HG03108 (cell line): ENCODE data around the gene EIF2B2.
"Not testable (repeated sequence)": the region's sequence is repeated elsewhere in the genome, so short reads cannot be mapped to it uniquely, and the experiment has no call there.

Experiments
- ATAC-seq: cut with Tn5 transposase; IDR thresholded peaks from one replicate; pipeline ENCODE4 v1.9.1; 2021; ENCODE audit warnings: moderate library complexity; ENCODE audit not compliant: unreplicated experiment

EIF2B2 gene

DNA sequence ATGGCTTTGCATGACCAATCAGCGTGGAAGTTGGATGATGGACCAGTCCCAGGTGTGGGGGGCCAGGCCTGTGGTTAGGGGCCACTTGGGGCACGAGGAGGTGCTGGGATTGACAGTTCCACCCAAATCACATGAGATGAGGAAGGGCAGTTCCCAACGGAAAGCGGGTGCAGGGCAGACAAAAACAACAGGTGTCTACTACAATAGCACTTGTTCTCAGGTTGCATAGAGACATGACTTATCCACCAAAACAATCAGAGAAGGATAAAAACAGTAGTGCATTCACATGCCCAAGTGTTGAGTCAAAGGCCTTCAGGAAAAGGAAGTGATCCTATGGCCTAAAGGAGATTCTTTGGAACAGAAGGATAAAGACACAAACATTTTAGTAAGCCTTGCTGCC is 14.6 kb upstream of the EIF2B2 start:
- ATAC-seq, result no peak

DNA sequence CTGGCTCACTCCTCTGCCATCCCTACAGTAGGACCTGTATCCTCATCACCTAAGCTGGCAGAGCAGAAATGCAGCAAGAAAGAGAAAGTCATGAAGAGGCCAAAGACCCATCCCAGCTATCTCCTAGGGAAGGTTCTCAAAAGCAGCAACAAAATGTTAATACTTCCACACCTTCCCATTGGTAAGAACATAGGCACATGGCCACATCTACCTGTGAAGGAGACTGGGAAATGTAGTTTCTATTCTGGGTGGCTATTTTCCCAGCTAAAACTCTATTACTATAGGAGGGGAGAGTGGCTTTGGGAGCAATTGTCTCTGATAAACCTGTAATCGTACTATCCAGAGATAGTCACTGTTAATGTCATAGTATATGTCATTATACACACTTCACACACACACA is 13.7 kb upstream of the EIF2B2 start:
- ATAC-seq, result no peak

- ATAC-seq, result not testable (repeated sequence)
Measured at GRCh38 chr14:74994182-74994581, 8.5 kb upstream of the EIF2B2 start.

DNA sequence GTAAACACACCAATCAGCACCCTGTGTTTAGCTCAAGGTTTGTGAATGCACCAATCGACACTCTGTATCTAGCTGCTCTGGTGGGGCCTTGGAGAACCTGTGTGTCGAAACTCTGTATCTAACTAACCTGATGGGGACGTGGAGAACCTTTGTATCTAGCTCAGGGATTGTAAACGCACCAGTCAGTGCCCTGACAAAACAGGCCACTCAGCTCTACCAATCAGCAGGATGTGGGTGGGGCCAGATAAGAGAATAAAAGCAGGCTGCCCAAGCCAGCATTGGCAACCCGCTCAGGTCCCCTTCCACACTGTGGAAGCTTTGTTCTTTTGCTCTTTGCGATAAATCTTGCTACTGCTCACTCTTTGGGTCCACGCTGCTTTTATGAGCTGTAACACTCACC is 6.9 kb upstream of the EIF2B2 start:
- not testable (repeated sequence) for ATAC-seq

DNA sequence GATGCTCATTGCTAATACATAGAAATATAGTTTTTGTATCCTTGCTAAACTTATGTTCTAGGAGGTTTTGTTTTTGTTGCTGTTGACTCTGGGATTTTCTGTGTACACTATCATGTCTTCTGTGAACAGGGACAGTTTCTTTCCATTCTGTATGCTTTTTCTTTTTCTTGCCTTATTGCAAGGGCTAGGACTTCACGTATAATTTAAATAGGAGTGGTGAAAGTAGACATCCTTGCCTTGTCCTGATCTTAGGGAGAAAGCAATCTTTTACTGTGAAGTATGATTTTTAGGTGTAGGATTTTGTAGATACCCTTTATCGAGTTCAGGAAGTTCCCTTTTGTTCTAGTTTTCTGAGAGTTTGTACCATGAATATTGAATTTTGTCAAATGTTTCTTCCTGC is 1.5 kb upstream of the EIF2B2 start:
- ATAC-seq, result no peak

GRCh38 chr14:75001899-75002298 is 822 bp upstream of the EIF2B2 start:
- ATAC-seq, result no peak

DNA sequence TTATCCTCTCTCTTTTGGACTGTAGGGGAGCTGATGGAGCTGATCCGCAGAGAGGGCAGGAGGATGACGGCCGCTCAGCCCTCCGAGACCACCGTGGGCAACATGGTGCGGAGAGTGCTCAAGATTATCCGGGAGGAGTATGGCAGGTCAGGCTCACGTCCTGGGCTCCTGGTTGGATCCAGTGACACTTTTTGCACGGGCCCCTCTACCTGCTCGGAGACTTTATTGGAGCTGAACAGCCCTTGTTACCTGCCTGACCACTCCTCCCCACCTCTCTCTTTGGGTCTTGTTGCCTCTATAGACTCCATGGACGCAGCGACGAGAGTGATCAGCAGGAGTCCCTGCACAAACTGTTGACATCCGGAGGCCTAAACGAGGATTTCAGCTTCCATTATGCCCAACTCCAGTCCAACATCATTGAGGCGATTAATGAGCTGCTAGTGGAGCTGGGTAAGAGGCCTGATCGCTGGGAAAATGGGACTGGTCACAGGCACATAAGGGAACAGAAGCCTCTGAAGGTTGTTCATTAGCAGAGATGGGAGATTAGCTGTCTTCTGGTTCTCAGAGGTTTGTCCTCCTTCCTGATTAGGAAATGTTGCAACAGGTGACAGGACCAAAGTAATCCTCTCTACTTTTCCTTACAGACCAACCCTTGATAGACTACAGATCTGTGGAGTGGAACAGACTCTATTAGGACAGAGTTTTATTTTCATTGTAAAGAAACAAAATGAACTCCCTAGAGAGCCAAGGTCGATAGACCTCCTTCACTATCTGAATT is 718 bp downstream of the EIF2B2 start:
- ATAC-seq, result no peak

DNA sequence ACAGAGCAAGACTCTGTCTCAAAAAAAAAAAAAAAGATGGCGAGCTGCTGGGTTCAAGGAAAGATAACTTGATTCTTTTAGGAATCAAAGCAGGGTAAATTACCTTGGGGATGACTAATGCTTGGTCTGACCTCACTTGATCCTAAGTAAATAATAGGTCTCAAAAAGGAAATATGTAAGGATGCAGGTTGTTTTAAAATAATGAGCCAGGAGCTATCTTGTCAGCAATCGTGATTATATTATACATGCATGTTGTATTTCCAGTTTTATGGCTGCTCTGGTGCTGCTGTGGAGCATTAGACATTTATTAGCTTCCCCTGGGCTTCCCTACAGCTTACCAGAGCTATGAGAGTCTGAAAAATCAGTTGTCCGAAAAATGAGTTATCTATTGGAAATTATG is 2.6 kb downstream of the EIF2B2 start:
- no peak for ATAC-seq

GRCh38 chr14:75009176-75009575 is 6.5 kb downstream of the EIF2B2 start:
- ATAC-seq, result no peak

GRCh38 chr14:75010472-75011093 is 7.9 kb downstream of the EIF2B2 start:
- ATAC-seq, result no peak

GRCh38 chr14:75011356-75011994 is 8.8 kb downstream of the EIF2B2 start:
- ATAC-seq, result no peak

GRCh38 chr14:75013290-75013689 is 10.6 kb downstream of the EIF2B2 start:
- no peak for ATAC-seq

DNA sequence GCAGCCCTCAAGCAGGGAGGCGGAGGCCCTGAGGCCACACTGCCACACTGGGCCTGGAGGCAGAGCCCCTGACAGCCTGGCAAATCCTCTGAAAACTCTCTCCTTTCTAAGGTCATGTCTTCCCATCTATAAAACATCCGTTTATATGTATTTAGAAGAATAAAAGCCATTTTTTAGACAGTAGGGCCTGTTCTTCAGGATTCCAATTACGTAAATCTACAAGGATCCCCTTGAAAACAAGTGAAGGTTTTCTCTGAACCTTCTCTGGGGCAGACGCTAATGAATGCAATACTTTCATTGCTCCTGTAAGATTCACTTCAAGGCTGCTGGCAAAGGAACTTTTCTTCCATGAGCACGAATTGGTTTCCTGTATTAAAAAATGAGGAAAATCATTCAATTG is 12.8 kb downstream of the EIF2B2 start:
- ATAC-seq, result no peak

GRCh38 chr14:75016815-75017214 is 14.1 kb downstream of the EIF2B2 start:
- ATAC-seq, result no peak

- no peak for ATAC-seq
Measured at GRCh38 chr14:75018694-75019093, 16.0 kb downstream of the EIF2B2 start.

DNA sequence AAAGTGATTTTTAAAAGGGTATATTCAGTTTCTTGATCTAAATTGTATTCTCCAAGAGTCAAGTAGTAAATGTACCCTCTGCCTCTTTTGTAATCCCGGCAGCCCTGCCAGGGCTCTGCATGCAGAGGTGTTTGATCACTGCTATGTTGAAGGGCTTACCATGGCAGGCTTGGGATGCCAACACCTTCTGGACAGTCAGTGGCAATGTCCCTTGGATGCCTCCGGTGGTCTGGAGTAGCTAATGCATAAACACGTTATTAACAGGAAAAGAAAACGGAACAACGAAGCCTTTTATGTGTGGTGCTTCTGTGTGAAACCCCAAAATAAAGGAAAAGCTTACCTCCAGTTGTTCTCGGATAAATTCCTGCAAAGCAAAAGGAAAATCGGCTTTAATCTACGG is 19.9 kb downstream of the EIF2B2 start:
- no peak for ATAC-seq

DNA sequence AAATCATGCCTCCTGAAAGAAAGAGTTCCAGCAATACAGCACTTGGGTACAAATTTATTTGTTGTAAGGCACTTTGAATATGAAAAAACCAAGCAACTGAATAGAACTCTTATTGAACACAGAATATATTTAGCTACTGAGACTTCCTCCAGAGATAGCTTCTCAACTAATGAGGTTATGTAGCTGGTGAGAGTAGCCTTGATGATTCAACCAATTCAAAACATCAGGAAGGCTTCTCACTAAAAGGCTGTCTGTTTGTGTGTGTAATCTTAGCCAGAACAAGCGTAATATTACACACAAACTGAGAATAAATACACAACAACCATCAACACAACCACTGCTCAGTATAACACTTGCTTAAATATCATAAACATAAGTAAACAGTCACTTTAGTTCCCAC is 20.4 kb downstream of the EIF2B2 start:
- no peak for ATAC-seq

DNA sequence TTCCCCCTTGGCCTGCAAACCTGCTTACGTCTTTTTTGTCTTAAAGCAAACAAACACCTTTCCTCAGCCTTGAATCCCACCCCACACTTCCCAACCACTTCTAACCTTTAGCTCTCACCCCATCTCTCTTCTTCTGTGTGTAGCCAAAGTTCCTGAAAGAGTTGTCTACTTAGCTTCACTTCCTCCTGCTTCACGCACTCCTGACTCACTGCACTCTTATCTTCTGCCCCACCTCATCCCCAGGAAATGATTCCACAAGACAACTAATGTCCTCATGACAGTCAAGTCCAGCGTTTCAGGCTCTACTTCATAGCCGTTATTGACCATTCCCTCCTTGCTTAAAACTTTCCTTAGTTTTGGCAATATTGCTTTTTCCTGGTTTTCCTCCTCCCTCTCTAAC is 22.4 kb downstream of the EIF2B2 start:
- ATAC-seq, result no peak

DNA sequence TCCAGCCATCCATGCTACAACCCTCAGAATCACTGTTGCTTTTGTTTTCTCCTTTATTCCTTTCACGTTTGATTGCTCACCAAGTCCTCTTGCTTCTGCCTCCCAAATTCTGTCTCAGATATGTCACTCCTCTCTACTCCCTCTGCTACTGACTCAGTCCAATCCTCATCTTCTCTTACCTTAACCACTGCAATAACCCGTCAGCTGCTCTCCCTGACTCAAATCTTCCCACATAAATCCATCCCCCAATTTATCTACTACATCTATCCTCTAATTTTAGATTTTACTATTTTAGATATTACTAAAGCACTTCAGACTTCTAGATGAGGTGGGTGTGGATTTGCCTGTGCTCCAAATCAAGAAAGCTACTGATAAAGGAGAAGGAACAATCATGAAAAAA is 23.2 kb downstream of the EIF2B2 start:
- no peak for ATAC-seq

- no peak for ATAC-seq
Measured at GRCh38 chr14:75030147-75030546, 27.4 kb downstream of the EIF2B2 start.

- no peak for ATAC-seq
Measured at GRCh38 chr14:75032939-75033338, 30.2 kb downstream of the EIF2B2 start.

DNA sequence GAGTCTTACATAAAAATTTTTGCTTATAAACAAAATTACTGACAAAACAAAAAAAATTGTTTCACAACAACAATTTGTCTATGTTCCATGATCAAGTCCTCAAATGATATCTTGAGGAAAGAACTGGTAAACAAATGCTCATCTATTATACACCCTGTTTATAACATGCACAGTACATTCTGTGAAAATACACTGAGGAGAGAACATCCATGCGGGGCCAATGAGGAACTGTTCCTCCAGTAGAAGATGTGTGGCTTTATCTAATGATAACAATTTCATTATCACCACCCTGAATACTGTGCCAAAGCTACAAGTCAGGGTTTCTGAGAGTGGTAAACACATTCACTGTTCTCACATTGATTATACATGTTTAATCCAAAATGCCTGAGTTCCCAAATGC is 37.8 kb downstream of the EIF2B2 start:
- no peak for ATAC-seq
